IMR-90 (cell line): ENCODE measurements around the gene SLC4A4. TPM values are rescaled to one million over a fixed set of nuclear protein-coding genes. Genes with fewer than 3 reads are reported as not detected.

Experiments used
- ATAC-seq: fragments of 200-7000 bp; cut with Tn5 transposase; 2 replicates; pipeline ENCODE4 v1.9.1; 2020; ENCODE audit warnings: low read depth, mild to moderate bottlenecking, moderate library complexity
- BruUV-seq: library from RNA; stranded (reverse); fragments of 400-500 nt; replicated peaks from 2 replicates; lab custom pipeline; 2021; lab: Mats Ljungman, UMichigan
- CTCF ChIA-PET: fragments of 300-600 bp; formaldehyde crosslinking; extraction: SDS; loops from one replicate; lab custom pipeline; 2021; ENCODE audit warnings: antibody characterized with exemption; lab: Yijun Ruan, JAX
- POLR2A ChIA-PET: fragments of 300-600 bp; sonication (Branson Sonifier 250); formaldehyde crosslinking; loops from one replicate; lab custom pipeline; 2022; ENCODE audit warnings: antibody characterized with exemption; ENCODE audit not compliant: unreplicated experiment; lab: Charles Lee
- DNase-seq: peaks from one replicate; pipeline ENCODE4 v3.0.0; 2013
- H2AFZ ChIP-seq: replicated peaks from 2 replicates; pipeline ENCODE3; 2013; ENCODE audit warnings: low read length, mild to moderate bottlenecking; ENCODE audit not compliant: poor library complexity
- H2AK5ac ChIP-seq: 2 replicates; pipeline ENCODE4 v1.6.1; 2013; ENCODE audit warnings: low read depth, low read length, inconsistent platforms
- H2AK9ac ChIP-seq: replicated peaks from 2 replicates; pipeline ENCODE3; 2013; ENCODE audit warnings: mild to moderate bottlenecking, low read depth, low read length, moderate library complexity; ENCODE audit not compliant: poor library complexity
- H2BK120ac ChIP-seq: 2 replicates; pipeline ENCODE4 v1.6.1; 2013; ENCODE audit warnings: low read depth, low read length, inconsistent platforms
- H2BK15ac ChIP-seq: 3 replicates; pipeline ENCODE4 v1.6.1; 2013; ENCODE audit warnings: low read depth, low read length, inconsistent platforms
- H2BK20ac ChIP-seq: 2 replicates; pipeline ENCODE4 v1.6.1; 2013; ENCODE audit warnings: low read depth, mild to moderate bottlenecking, inconsistent platforms, low read length, moderate library complexity
- H2BK5ac ChIP-seq: 2 replicates; pipeline ENCODE4 v1.6.1; 2013; ENCODE audit warnings: mild to moderate bottlenecking, low read depth, low read length, inconsistent platforms; ENCODE audit not compliant: poor library complexity, severe bottlenecking
- H3K14ac ChIP-seq: replicated peaks from 2 replicates; pipeline ENCODE4 v1.6.1; 2013; ENCODE audit warnings: low read depth, low read length, inconsistent platforms
- H3K18ac ChIP-seq: 2 replicates; pipeline ENCODE4 v1.6.1; 2013; ENCODE audit warnings: low read depth, low read length, control low read depth
- H3K23ac ChIP-seq: 2 replicates; pipeline ENCODE4 v1.6.1; 2013; ENCODE audit warnings: low read depth, low read length, inconsistent platforms
- H3K27ac ChIP-seq: 2 replicates; pipeline ENCODE4 v1.5.1; 2013; ENCODE audit warnings: mild to moderate bottlenecking, control low read depth, low read length; ENCODE audit not compliant: insufficient read depth
- H3K27me3 ChIP-seq: 2 replicates; pipeline ENCODE4 v1.6.1; 2013; ENCODE audit warnings: low read length; ENCODE audit not compliant: control insufficient read depth, insufficient read depth
- H3K36me3 ChIP-seq: 2 replicates; pipeline ENCODE4 v1.6.1; 2013; ENCODE audit warnings: low read length, mixed read lengths; ENCODE audit not compliant: control insufficient read depth, insufficient read depth
- H3K4ac ChIP-seq: 2 replicates; pipeline ENCODE4 v1.6.1; 2013; ENCODE audit warnings: low read depth, low read length, inconsistent platforms
- H3K4me1 ChIP-seq: 2 replicates; pipeline ENCODE4 v1.6.1; 2013; ENCODE audit warnings: low read length, mixed read lengths; ENCODE audit not compliant: control insufficient read depth, insufficient read depth
- H3K4me2 ChIP-seq: 2 replicates; pipeline ENCODE4 v1.6.1; 2013; ENCODE audit warnings: low read depth, mild to moderate bottlenecking, control low read depth, low read length, moderate library complexity
- H3K4me3 ChIP-seq: 2 replicates; pipeline ENCODE4 v1.5.1; 2013; ENCODE audit warnings: low read depth, mild to moderate bottlenecking, control low read depth, low read length, moderate library complexity; ENCODE audit not compliant: insufficient read depth
- H3K56ac ChIP-seq: 2 replicates; pipeline ENCODE4 v1.6.1; 2013; ENCODE audit warnings: low read length, inconsistent platforms; ENCODE audit not compliant: insufficient read depth; ENCODE audit errors: extremely low read depth
- H3K79me1 ChIP-seq, 2 experiments: 2 replicates each; pipeline ENCODE4 v1.6.1; 2013; ENCODE audit warnings: low read length in 2 of 2, inconsistent platforms in 1 of 2, low read depth in 1 of 2
- H3K9ac ChIP-seq: 2 replicates; pipeline ENCODE4 v1.6.1; 2013; ENCODE audit warnings: low read depth, low read length, control low read depth
- H3K9me1 ChIP-seq: 2 replicates; pipeline ENCODE4 v1.6.1; 2013; ENCODE audit warnings: low read length, inconsistent platforms; ENCODE audit not compliant: insufficient read depth
- H3K9me3 ChIP-seq: 2 replicates; pipeline ENCODE4 v1.6.1; 2013; ENCODE audit warnings: low read length; ENCODE audit not compliant: control insufficient read depth, insufficient read depth
- H4K20me1 ChIP-seq: 2 replicates; pipeline ENCODE4 v1.6.1; 2013; ENCODE audit warnings: low read length, inconsistent platforms; ENCODE audit not compliant: insufficient read depth
- H4K5ac ChIP-seq: 2 replicates; pipeline ENCODE4 v1.6.1; 2013; ENCODE audit warnings: mild to moderate bottlenecking, low read depth, low read length, control low read depth
- H4K8ac ChIP-seq, 2 experiments: 2 replicates each; pipeline ENCODE4 v1.6.1; 2013; ENCODE audit warnings: low read depth in 2 of 2, low read length in 2 of 2, control low read depth in 1 of 2, inconsistent platforms in 1 of 2
- H4K91ac ChIP-seq: 2 replicates; pipeline ENCODE4 v1.6.1; 2013; ENCODE audit warnings: low read depth, low read length, inconsistent platforms; ENCODE audit not compliant: insufficient read depth
- BHLHE40 ChIP-seq: fragments of 150-350 bp; IDR thresholded peaks from 2 replicates; pipeline ENCODE4 v1.6.1; 2016; ENCODE audit warnings: mild to moderate bottlenecking, low read depth, low read length
- CEBPB ChIP-seq: IDR thresholded peaks from 2 replicates; pipeline ENCODE4 v1.6.1; 2012; ENCODE audit warnings: low read depth, low read length, improper control_type of control experiment
- CHD1 ChIP-seq: IDR thresholded peaks from 2 replicates; pipeline ENCODE4 v1.6.1; 2012; ENCODE audit warnings: low read depth, low read length, improper control_type of control experiment
- CTCF ChIP-seq: conservative IDR thresholded peaks from 2 replicates; pipeline ENCODE4 v1.5.1; 2012; ENCODE audit warnings: mild to moderate bottlenecking, low read depth, low read length, improper control_type of control experiment
- ELK1 ChIP-seq: fragments of 150-350 bp; IDR thresholded peaks from 2 replicates; pipeline ENCODE4 v1.6.1; 2016; ENCODE audit warnings: low read depth, mild to moderate bottlenecking, low read length, moderate library complexity, borderline replicate concordance
- FOS ChIP-seq: fragments of 150-350 bp; IDR thresholded peaks from 2 replicates; pipeline ENCODE4 v1.6.1; 2016; ENCODE audit warnings: low read depth, low read length
- MAFK ChIP-seq: IDR thresholded peaks from 2 replicates; pipeline ENCODE4 v1.6.1; 2012; ENCODE audit warnings: low read depth, low read length, improper control_type of control experiment
- MAZ ChIP-seq: IDR thresholded peaks from 2 replicates; pipeline ENCODE4 v1.6.1; 2012; ENCODE audit warnings: low read depth, mild to moderate bottlenecking, low read length, improper control_type of control experiment, moderate library complexity, borderline replicate concordance
- MXI1 ChIP-seq: IDR thresholded peaks from 2 replicates; pipeline ENCODE4 v1.6.1; 2012; ENCODE audit warnings: low read depth, mild to moderate bottlenecking, low read length, moderate library complexity, borderline replicate concordance
- NFE2L2 ChIP-seq: fragments of 150-350 bp; IDR thresholded peaks from 2 replicates; pipeline ENCODE4 v1.6.1; 2016; ENCODE audit warnings: low read depth, mild to moderate bottlenecking, low read length
- POLR2A ChIP-seq: IDR thresholded peaks from 2 replicates; pipeline ENCODE4 v1.6.1; 2012; ENCODE audit warnings: mild to moderate bottlenecking, low read depth, low read length
- RAD21 ChIP-seq: IDR thresholded peaks from 2 replicates; pipeline ENCODE4 v1.6.1; 2012; ENCODE audit warnings: low read length, improper control_type of control experiment
- RCOR1 ChIP-seq: IDR thresholded peaks from 2 replicates; pipeline ENCODE4 v1.6.1; 2012; ENCODE audit warnings: mild to moderate bottlenecking, low read length, improper control_type of control experiment; ENCODE audit not compliant: insufficient replicate concordance
- RFX5 ChIP-seq: IDR thresholded peaks from 2 replicates; pipeline ENCODE4 v1.8.0; 2012; ENCODE audit warnings: low read depth, mild to moderate bottlenecking, low read length, moderate library complexity
- SMC3 ChIP-seq: fragments of 150-350 bp; IDR thresholded peaks from 2 replicates; pipeline ENCODE4 v1.6.1; 2016; ENCODE audit warnings: low read depth, mild to moderate bottlenecking, antibody characterized with exemption, low read length, moderate library complexity
- WGBS, 2 experiments: methylation state at CpG; one replicate each; pipeline versions ENCODE4 v1.1.5 to v1.1.7; 2013; ENCODE audit warnings: missing lambda C conversion rate in 2 of 2; ENCODE audit not compliant: insufficient read length in 1 of 2; ENCODE audit errors: extremely low coverage in 2 of 2; 5-methylcytosine and 5-hydroxymethylcytosine counted together
- dilution Hi-C: fragments of 300-500 bp; cut with HindIII; formaldehyde crosslinking; loops from one replicate; pipeline ENCODE4 v1.14.3; 2018; ENCODE audit warnings: low sequenced_read_pairs; ENCODE audit not compliant: unreplicated experiment
- in situ Hi-C: fragments of 300-500 bp; cut with MboI; formaldehyde crosslinking; loops from 3 replicates; pipeline ENCODE4 v1.14.3; 2019; ENCODE audit warnings: low sequenced_read_pairs, inconsistent platforms, mixed read lengths
- intact Hi-C: fragments of 100-400 bp; cut with micrococcal nuclease; formaldehyde crosslinking; loops from 2 replicates; pipeline ENCODE4 v1.10.0; 2022
- polyA plus RNA-seq, 3 experiments: library from polyadenylated mRNA; depleted of rRNA; stranded (reverse); fragments of >200 nt; gene quantifications; 2 replicates each; pipeline ENCODE4 v1.2.3, GENCODE V29; 2012; ENCODE audit warnings: low replicate concordance in 1 of 3
- total RNA-seq: library from RNA; depleted of rRNA; stranded (reverse); fragments of >200 nt; gene quantifications from 2 replicates; pipeline ENCODE4 v1.2.3, GENCODE V29; 2012
- TF ChIP-seq, protein P1 (sequence below): fragments of 150-350 bp; IDR thresholded peaks from 2 replicates; pipeline ENCODE4 v1.6.1; 2017; ENCODE audit warnings: mild to moderate bottlenecking, antibody characterized with exemption, low read length, low read depth

SLC4A4 gene
- total and polyA plus RNA-seq, 2 of the 4 experiments (the other 2 are of a cell fraction): 5.6 to 16.8 TPM

DNA sequence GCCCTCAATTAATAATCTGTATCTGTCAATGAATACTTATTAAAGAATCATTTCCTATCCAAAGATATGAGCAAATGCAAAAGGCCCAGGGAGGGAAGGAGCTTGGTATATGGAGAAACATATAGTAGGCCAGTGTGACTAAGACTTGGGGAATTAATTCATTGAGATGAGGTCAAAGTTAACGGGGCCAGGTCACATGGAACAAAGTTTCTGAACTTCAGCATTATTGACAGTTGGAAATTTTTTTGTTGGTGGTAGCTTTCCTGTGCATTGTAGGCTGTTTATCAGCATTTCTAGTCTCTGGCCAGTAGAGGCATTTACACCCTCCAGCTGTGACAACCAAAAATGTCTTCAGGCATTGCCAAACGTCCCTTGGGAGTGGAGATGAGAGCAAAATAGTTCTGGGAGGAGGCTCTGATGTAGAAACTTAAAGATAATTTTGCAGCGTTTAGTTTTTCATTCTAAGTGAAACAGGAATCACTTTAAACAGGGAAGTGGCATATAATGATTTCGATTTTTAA, 202.0 kb downstream of the SLC4A4 start:
- CTCF ChIA-PET: interaction anchor here (1.1 to 1.2 kb wide), 2 partner anchors 38 to 68 kb away, joined by 4 read pairs; no protein-coding TSS in a partner anchor
- no peaks in the 10 kb centered on the region for H3K27me3 ChIP-seq
- no TSS peak for BruUV-seq
- no peak overlapping the region for H3K27ac ChIP-seq
- peaks cover 6% of the 10 kb centered on the region for H3K36me3 ChIP-seq
- POLR2A ChIA-PET: no interaction called here
- H3K4me3 ChIP-seq: no peak overlapping the region
- H2AFZ ChIP-seq: no peak overlapping the region
- no peak for DNase-seq
- peak; percentile 49; the same call in 1 of the 2 replicates for ATAC-seq
- WGBS, 2 experiments: 80% methylated on average over 1 of the region's 4 CpGs; no CpG with 5 or more reads in 1 of the 2 experiments
- no peak overlapping the region for H3K9ac ChIP-seq
- H2AK5ac ChIP-seq: no peak overlapping the region
- no peak overlapping the region for H4K8ac ChIP-seq
- no peak overlapping the region for H2BK5ac ChIP-seq
- no peak overlapping the region for H4K5ac ChIP-seq
- dilution Hi-C loops: no loop called here
- no peak overlapping the region for H4K91ac ChIP-seq
- H2BK15ac ChIP-seq: no peak overlapping the region
- H3K4me1 ChIP-seq: no peaks in the 10 kb centered on the region
- no peaks in the 10 kb centered on the region for H4K20me1 ChIP-seq
- peaks cover 3 to 8% of the 10 kb centered on the region in 2 experiments; a peak in 2 of 4 replicates for H3K79me1 ChIP-seq
- no peak overlapping the region for H3K4ac ChIP-seq
- H2AK9ac ChIP-seq: no peak overlapping the region
- H3K9me1 ChIP-seq: peaks cover 3% of the 10 kb centered on the region; the same call in 1 of the 2 replicates
- intact Hi-C loops: no loop called here
- no peak overlapping the region for H3K14ac ChIP-seq
- H3K9me3 ChIP-seq: no peaks in the 10 kb centered on the region
- no peak overlapping the region for H3K18ac ChIP-seq
- in situ Hi-C loops: no loop called here
- no peak overlapping the region for H3K23ac ChIP-seq
- H2BK20ac ChIP-seq: no peak overlapping the region
- H3K56ac ChIP-seq: no peak overlapping the region
- no peak overlapping the region for H3K4me2 ChIP-seq
- TF ChIP-seq ELK1 (no peak), BHLHE40 (no peak), CTCF (no peak), MAFK (no peak), RFX5 (no peak), MAZ (no peak), NFE2L2 (no peak), RAD21 (no peak), POLR2A (no peak), CHD1 (no peak), SMC3 (no peak), FOS (no peak), RCOR1 (no peak), MXI1 (no peak), CEBPB (no peak)
- TF ChIP-seq, protein P1, sequence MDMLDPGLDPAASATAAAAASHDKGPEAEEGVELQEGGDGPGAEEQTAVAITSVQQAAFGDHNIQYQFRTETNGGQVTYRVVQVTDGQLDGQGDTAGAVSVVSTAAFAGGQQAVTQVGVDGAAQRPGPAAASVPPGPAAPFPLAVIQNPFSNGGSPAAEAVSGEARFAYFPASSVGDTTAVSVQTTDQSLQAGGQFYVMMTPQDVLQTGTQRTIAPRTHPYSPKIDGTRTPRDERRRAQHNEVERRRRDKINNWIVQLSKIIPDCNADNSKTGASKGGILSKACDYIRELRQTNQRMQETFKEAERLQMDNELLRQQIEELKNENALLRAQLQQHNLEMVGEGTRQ: no peak
- H2BK120ac ChIP-seq: no peak overlapping the region
